ENCODE results near the gene BBX.

The BBX gene

DNA sequence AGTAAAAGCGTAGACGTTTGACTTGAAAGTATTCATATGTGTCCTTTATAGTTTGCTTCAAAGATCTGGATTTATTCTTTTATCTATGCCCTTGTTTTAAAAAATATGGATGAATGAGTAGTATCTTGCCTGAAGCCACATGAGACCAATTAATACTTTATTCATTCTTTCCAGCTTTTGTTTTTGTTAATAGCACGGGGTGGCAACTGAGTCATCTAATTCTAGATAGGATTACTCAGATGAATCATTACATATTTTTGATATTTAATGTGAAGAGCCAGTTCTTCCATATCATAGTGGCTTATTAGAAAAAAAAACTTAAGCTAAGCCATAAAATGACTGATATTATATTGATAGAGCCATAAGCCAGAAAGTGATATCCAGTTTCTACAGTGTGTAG is 121.9 kb downstream of the BBX start:
- FAIRE-seq = no peak
- no peak for DNase-seq (ENCODE audit: low spot score)

DNA sequence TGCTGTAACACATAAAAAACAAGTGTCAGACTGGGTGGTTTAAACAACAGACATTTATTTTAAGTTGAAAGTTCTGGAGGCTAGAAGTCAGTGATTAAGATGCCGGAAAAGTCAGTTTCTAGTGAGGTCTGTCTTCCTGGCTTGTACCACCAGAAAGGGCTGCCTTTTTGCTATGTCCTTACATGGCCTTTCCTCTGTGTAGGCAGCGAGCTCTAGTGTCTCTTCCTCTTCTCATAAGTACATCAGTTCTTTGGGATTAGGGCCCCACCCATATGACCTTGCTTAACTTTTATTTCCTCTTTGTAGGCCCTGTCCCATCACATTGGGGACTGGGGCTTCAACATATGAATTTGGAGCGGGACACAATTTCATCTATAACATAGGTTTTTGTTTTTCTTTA is 128.0 kb downstream of the BBX start:
- no peak for FAIRE-seq
- DNase-seq (ENCODE audit: low spot score) = no peak

GRCh38 chr3:107651782-107652181 is 129.0 kb downstream of the BBX start:
- DNase-seq (ENCODE audit: low spot score) (no peak), FAIRE-seq (no peak)

- FAIRE-seq (no peak), DNase-seq (ENCODE audit: low spot score) (no peak)
Measured at GRCh38 chr3:107654218-107654617, 131.5 kb downstream of the BBX start.

GRCh38 chr3:107657971-107658370 is 135.2 kb downstream of the BBX start:
- FAIRE-seq (peak; percentile 83), DNase-seq (ENCODE audit: low spot score) (no peak)

DNA sequence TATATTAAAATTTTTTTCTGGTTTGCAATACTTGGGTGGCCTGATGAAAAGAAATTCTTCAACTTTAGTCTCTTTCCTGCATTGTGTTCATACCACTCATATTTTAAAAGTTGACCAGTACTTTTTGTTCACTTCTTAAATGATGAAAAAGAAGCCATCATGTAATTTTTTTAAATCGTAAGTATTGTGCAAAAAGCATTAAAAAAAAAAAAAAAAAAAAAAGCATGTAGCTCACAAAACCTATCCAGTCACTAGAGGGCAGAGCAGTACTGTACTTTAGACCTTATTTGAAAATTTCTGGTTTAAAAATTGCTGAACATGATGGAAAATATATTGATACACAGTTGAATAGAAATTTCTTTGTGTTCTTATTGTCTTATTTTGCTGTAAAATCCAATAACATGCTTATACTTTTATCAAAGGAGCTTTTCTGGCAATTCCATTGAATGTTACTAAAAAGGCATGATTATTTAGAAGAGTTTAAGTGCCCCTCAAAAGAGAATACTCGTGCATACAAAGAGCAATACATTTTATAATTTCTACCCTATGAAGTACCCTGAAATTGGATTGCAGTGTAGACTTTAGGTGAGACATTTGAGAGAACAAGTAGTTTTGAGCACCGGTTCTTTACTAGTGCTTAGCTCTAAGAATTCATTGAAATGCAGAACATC is 137.7 kb downstream of the BBX start:
- DNase-seq (ENCODE audit: low spot score) (peak; percentile 29), FAIRE-seq (peak; percentile 82)

DNA sequence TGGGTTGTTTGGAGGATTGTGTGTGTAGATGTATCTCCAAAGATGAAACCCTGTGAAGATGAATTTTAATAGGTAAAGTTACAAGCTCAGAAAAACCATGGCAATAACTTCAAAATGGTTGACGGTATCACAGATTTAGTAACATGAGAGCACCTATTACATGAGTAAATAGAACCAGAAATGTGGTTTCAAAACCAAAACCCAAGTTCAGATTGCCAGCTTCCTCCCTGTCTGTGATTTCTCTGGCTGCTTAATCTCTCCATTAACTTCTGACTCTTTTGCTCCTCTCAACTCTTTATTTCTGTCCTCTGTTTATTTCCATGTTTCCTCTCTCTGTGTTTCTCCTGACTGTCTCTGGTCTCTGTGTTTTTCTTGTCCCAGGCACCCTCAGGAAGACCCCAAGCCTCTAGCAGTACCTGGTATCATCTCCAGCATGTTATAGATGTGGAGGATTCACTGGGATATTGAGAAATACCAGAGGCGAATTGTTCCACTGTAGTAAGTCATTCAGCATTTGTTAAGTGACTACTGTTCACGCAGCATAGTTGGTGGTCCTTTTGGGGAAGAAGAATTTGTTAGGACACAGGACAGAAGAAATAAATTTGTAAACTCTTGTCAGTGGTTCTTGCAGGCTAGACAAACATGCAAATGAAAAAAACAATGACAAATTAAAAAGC is 138.8 kb downstream of the BBX start:
- DNase-seq (ENCODE audit: low spot score) (no peak), FAIRE-seq (no peak)

GRCh38 chr3:107662124-107662507 is 139.4 kb downstream of the BBX start:
- DNase-seq (ENCODE audit: low spot score) = no peak
- no peak for FAIRE-seq

- DNase-seq (ENCODE audit: low spot score) (no peak), FAIRE-seq (no peak)
Measured at GRCh38 chr3:107662586-107662985, 139.8 kb downstream of the BBX start.

- DNase-seq (ENCODE audit: low spot score) (no peak), FAIRE-seq (no peak)
Measured at GRCh38 chr3:107663266-107663665, 140.5 kb downstream of the BBX start.

GRCh38 chr3:107664614-107665013 is 141.9 kb downstream of the BBX start:
- no peak for FAIRE-seq
- DNase-seq (ENCODE audit: low spot score) = no peak

GRCh38 chr3:107665351-107665750 is 142.6 kb downstream of the BBX start:
- no peak for DNase-seq (ENCODE audit: low spot score)
- no peak for FAIRE-seq

GRCh38 chr3:107666853-107667252 is 144.1 kb downstream of the BBX start:
- FAIRE-seq (no peak), DNase-seq (ENCODE audit: low spot score) (no peak)

DNA sequence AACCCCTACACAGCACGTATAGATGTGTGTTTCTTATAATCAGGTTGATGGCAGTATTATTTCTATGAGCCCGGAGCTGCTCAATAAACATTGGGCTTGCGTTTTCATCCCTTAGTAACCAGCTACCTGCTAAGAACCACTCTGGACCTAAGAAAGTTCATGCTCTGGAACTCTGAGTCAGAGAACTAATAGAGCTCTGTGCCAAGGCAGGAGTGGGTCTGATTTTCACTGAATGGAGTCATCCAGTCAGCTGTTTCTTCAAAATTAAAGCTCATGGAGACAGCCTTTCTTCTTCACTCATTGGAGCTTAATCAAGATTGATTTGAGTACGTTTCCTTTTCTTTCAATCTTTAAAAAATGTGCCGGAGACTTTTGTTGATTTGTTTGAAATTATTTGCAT is 145.7 kb downstream of the BBX start:
- FAIRE-seq (no peak), DNase-seq (ENCODE audit: low spot score) (no peak)

DNA sequence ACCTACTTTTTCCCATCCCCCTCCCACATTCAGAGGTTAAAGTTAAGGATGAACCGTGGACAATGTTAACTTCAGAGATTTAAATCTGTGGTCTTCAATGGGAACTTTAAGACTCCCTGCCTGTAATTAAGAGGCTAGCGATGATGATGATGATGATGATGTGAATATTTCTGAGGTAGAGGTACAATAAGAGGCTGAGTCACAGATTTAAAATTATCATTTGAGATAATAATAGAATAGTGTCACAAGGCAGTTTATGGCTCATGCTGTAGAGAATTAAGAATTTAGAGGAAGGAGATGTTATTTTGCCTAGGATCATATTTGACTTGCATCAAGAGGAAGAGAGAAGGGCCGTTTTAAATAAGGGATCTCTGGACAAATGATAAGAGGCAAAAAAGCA is 146.2 kb downstream of the BBX start:
- FAIRE-seq (no peak), DNase-seq (ENCODE audit: low spot score) (no peak)

GRCh38 chr3:107669669-107670068 is 146.9 kb downstream of the BBX start:
- DNase-seq (ENCODE audit: low spot score) = no peak
- FAIRE-seq = no peak

DNA sequence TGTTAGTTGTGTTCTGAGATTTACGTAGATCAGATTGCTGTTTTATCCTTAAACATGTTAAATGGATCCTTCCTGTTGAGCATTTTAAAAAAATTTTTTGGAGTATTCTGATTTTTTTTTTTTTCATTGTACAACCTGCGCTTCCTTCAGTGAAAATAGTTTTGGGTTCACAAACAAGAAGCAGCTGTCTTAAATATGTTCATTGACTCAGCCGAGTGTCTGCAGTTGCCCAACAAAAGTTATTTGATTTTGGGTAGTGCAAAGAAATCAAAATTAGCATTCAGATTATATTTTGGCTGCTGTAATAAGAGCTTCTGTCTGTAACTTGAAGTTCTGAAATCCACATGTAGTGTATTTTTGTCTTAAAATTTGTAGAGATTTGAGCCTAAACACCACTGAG is 148.2 kb downstream of the BBX start:
- FAIRE-seq = no peak
- DNase-seq (ENCODE audit: low spot score) = no peak

GRCh38 chr3:107674371-107674770 is 151.6 kb downstream of the BBX start:
- DNase-seq (ENCODE audit: low spot score) (no peak), FAIRE-seq (no peak)

GRCh38 chr3:107675233-107675900 is 152.6 kb downstream of the BBX start:
- no peak for DNase-seq (ENCODE audit: low spot score)
- no peak for FAIRE-seq

- FAIRE-seq = peak; percentile 84
Measured at GRCh38 chr3:107676469-107677309, 153.9 kb downstream of the BBX start.

GRCh38 chr3:107679921-107680320 is 157.2 kb downstream of the BBX start:
- DNase-seq (ENCODE audit: low spot score) = no peak
- FAIRE-seq = no peak

More at GRCh38 chr3:107676469-107677309, 153.9 kb downstream of the BBX start:
- peak; percentile 30 for DNase-seq (ENCODE audit: low spot score)

- FAIRE-seq (no peak), DNase-seq (ENCODE audit: low spot score) (no peak)
Measured at GRCh38 chr3:107680698-107681097, 157.9 kb downstream of the BBX start.

Data from RCC 7860 (cell line).